Mesenchymal stem cell (in vitro differentiated cells and primary cell): ENCODE results near the gene KRT23.
A peak's percentile ranks its signal among the peaks of the same experiment; 100 is the strongest.

Experiments
- DNase-seq: peaks from one replicate; pipeline ENCODE4 v3.0.0-alpha.2; 2013
- H2AFZ ChIP-seq: one replicate; pipeline ENCODE4 v1.6.1; 2013; ENCODE audit warnings: low read depth, mild to moderate bottlenecking, control low read depth, inconsistent platforms, low read length, moderate library complexity
- H2AK5ac ChIP-seq: 2 replicates; pipeline ENCODE4 v1.6.1; 2013; ENCODE audit warnings: low read length, moderate library complexity, mild to moderate bottlenecking, inconsistent platforms; ENCODE audit not compliant: severe bottlenecking
- H2BK120ac ChIP-seq: one replicate; pipeline ENCODE4 v1.6.1; 2013; ENCODE audit warnings: low read depth, mild to moderate bottlenecking, inconsistent platforms, low read length, moderate library complexity
- H2BK12ac ChIP-seq, 2 experiments: one replicate each; pipeline ENCODE4 v1.6.1; 2013; ENCODE audit warnings: inconsistent platforms in 2 of 2, low read length in 2 of 2, mild to moderate bottlenecking in 2 of 2, moderate library complexity in 2 of 2, control low read depth in 1 of 2
- H2BK15ac ChIP-seq: one replicate; pipeline ENCODE4 v1.6.1; 2013; ENCODE audit warnings: mild to moderate bottlenecking, low read depth, inconsistent platforms; ENCODE audit not compliant: poor library complexity, severe bottlenecking
- H2BK5ac ChIP-seq: 2 replicates; pipeline ENCODE4 v1.6.1; 2013; ENCODE audit warnings: low read depth, mild to moderate bottlenecking, low read length, control low read depth, inconsistent platforms; ENCODE audit not compliant: poor library complexity, severe bottlenecking
- H3K14ac ChIP-seq, 2 experiments: one replicate each; pipeline ENCODE4 v1.6.1; 2013; ENCODE audit warnings: inconsistent platforms in 2 of 2, low read length in 2 of 2, control low read depth in 1 of 2, mild to moderate bottlenecking in 1 of 2, moderate library complexity in 1 of 2
- H3K18ac ChIP-seq, 2 experiments: one replicate each; pipeline ENCODE4 v1.6.1; 2013; ENCODE audit warnings: inconsistent platforms in 2 of 2, low read length in 2 of 2, control low read depth in 1 of 2, low read depth in 1 of 2, mild to moderate bottlenecking in 1 of 2
- H3K23ac ChIP-seq, 2 experiments: one replicate each; pipeline ENCODE4 v1.6.1; 2013; ENCODE audit warnings: inconsistent platforms in 2 of 2, low read length in 2 of 2, mild to moderate bottlenecking in 2 of 2, moderate library complexity in 2 of 2, control low read depth in 1 of 2
- H3K27ac ChIP-seq: 2 replicates; pipeline ENCODE4 v1.5.1; 2013; ENCODE audit warnings: mild to moderate bottlenecking, moderate library complexity, low read length, control low read depth, inconsistent platforms; ENCODE audit not compliant: poor library complexity, severe bottlenecking
- H3K27me3 ChIP-seq, 2 experiments: 2 replicates each; pipeline versions ENCODE4 v1.6.1 to v1.7.0; 2013; ENCODE audit warnings: low read length in 2 of 2, mild to moderate bottlenecking in 2 of 2, moderate library complexity in 2 of 2, control low read depth in 1 of 2, inconsistent platforms in 1 of 2; ENCODE audit not compliant: control insufficient read depth in 1 of 2, insufficient read depth in 1 of 2
- H3K36me3 ChIP-seq, 2 experiments: 2 replicates each; pipeline versions ENCODE4 v1.6.1 to v1.7.0; 2013; ENCODE audit warnings: low read length in 2 of 2, control low read depth in 1 of 2, inconsistent platforms in 1 of 2, low read depth in 1 of 2, mild to moderate bottlenecking in 1 of 2; ENCODE audit not compliant: insufficient read depth in 2 of 2, control insufficient read depth in 1 of 2
- H3K4ac ChIP-seq, 2 experiments: one replicate each; pipeline ENCODE4 v1.6.1; 2013; ENCODE audit warnings: inconsistent platforms in 2 of 2, low read length in 2 of 2, mild to moderate bottlenecking in 2 of 2, moderate library complexity in 2 of 2, control low read depth in 1 of 2, low read depth in 1 of 2
- H3K4me1 ChIP-seq: 2 replicates; pipeline ENCODE4 v1.6.1; 2013; ENCODE audit warnings: low read depth, low read length, control low read depth; ENCODE audit not compliant: control insufficient read depth, insufficient read depth
- H3K4me2 ChIP-seq: 2 replicates; pipeline ENCODE4 v1.6.1; 2013; ENCODE audit warnings: low read length, mild to moderate bottlenecking, inconsistent platforms; ENCODE audit not compliant: poor library complexity, severe bottlenecking
- H3K4me3 ChIP-seq, 2 experiments: 2 replicates each; pipeline versions ENCODE4 v1.5.1 to v1.7.0; 2013; ENCODE audit warnings: low read length in 2 of 2, mild to moderate bottlenecking in 2 of 2, control low read depth in 1 of 2, low read depth in 1 of 2; ENCODE audit not compliant: insufficient read depth in 1 of 2
- H3K79me1 ChIP-seq: replicated peaks from 2 replicates; pipeline ENCODE4 v1.6.1; 2013; ENCODE audit warnings: mild to moderate bottlenecking, control low read depth, low read length, inconsistent platforms; ENCODE audit not compliant: poor library complexity, severe bottlenecking
- H3K9ac ChIP-seq: 2 replicates; pipeline ENCODE4 v1.7.0; 2013; ENCODE audit warnings: mild to moderate bottlenecking, low read length, moderate library complexity
- H3K9me3 ChIP-seq: 2 replicates; pipeline ENCODE4 v1.7.0; 2013; ENCODE audit warnings: mild to moderate bottlenecking, low read length; ENCODE audit not compliant: control insufficient read depth
- H4K8ac ChIP-seq: one replicate; pipeline ENCODE4 v1.6.1; 2013; ENCODE audit warnings: inconsistent platforms, mild to moderate bottlenecking, low read length, moderate library complexity
- H4K91ac ChIP-seq: one replicate; pipeline ENCODE4 v1.6.1; 2013; ENCODE audit warnings: mild to moderate bottlenecking, low read length, inconsistent platforms
- WGBS: methylation state at CpG from one replicate; pipeline ENCODE4 v1.1.7; 2013; ENCODE audit warnings: mixed read lengths; 5-methylcytosine and 5-hydroxymethylcytosine counted together

The KRT23 gene

DNA sequence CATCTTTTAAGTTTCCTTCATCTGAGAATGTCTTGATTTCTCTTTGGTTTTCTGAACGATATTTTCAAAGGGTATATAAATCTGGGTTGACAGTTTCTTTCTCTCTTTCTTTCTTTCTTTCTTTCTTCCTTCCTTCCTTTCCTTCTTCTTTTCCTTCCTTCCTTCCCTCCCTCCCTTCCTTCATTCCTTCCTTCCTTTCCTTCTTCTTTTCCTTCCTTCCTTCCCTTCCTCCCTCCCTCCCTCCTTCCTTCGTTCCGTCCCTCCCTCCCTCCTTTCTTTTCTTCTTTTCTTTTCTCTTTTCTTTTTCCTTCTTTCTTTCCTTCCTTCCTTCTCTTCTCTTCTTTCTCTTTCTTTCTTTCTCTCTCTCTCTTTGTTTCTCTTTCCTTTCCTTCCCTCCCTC, 36.9 kb upstream of the KRT23 start:
- WGBS = 94% methylated on average over 3 of the region's 3 CpGs
- Histone ChIP-seq H3K27me3 (no peaks in the 10 kb centered on the region), H3K79me1 (no peaks in the 10 kb centered on the region), H3K23ac (no peak overlapping the region), H3K4me1 (peaks cover 3% of the 10 kb centered on the region), H3K36me3 (no peaks in the 10 kb centered on the region), H3K9ac (no peak overlapping the region), H3K18ac (no peak overlapping the region), H3K4me3 (no peak overlapping the region), H3K4me2 (no peak overlapping the region), H4K8ac (no peak overlapping the region), H2BK5ac (no peak overlapping the region), H4K91ac (no peak overlapping the region), H2BK15ac (no peak overlapping the region), H3K14ac (no peak overlapping the region), H2BK12ac (no peak overlapping the region), H3K9me3 (no peaks in the 10 kb centered on the region), H2AFZ (no peak overlapping the region), H3K27ac (no peak overlapping the region), H3K4ac (no peak overlapping the region), H2AK5ac (no peak overlapping the region), H2BK120ac (no peak overlapping the region)
- DNase-seq = no peak

DNA sequence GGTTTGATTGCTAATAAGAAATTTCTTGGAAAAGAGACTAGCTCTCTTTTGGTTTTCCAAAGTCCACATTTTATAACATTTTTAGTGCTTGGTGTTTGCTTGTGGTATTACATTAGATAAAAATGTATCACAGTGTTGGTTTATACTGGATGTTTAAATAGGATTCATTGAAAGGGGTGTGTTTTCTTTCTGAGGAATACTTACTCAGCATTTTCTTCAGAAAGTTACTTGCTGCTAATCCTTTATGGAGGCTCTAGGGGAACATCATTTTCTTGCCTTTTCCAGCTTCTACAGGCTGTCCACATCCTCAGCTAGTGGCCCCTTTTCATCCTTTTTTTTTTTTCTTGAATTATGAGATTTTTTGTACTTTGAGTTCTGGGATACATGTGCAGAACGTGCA, 30.1 kb upstream of the KRT23 start:
- WGBS = no CpG with 5 or more reads among the region's 1 CpG
- H2BK12ac ChIP-seq = no peak overlapping the region
- no peak overlapping the region for H2BK5ac ChIP-seq
- no peak overlapping the region for H3K23ac ChIP-seq
- H2AK5ac ChIP-seq = no peak overlapping the region
- no peak overlapping the region for H3K4me2 ChIP-seq
- H4K91ac ChIP-seq = no peak overlapping the region
- H3K9ac ChIP-seq = no peak overlapping the region
- no peak overlapping the region for H3K27ac ChIP-seq
- H3K9me3 ChIP-seq = no peaks in the 10 kb centered on the region
- no peak overlapping the region for H2AFZ ChIP-seq
- H3K79me1 ChIP-seq = no peaks in the 10 kb centered on the region
- no peak for DNase-seq
- no peaks in the 10 kb centered on the region for H3K27me3 ChIP-seq
- H3K4me3 ChIP-seq = no peak overlapping the region
- no peak overlapping the region for H3K18ac ChIP-seq
- H4K8ac ChIP-seq = no peak overlapping the region
- H2BK120ac ChIP-seq = no peak overlapping the region
- no peaks in the 10 kb centered on the region for H3K36me3 ChIP-seq
- H3K4me1 ChIP-seq = no peaks in the 10 kb centered on the region
- H3K14ac ChIP-seq = no peak overlapping the region
- H3K4ac ChIP-seq = no peak overlapping the region
- H2BK15ac ChIP-seq = no peak overlapping the region

DNA sequence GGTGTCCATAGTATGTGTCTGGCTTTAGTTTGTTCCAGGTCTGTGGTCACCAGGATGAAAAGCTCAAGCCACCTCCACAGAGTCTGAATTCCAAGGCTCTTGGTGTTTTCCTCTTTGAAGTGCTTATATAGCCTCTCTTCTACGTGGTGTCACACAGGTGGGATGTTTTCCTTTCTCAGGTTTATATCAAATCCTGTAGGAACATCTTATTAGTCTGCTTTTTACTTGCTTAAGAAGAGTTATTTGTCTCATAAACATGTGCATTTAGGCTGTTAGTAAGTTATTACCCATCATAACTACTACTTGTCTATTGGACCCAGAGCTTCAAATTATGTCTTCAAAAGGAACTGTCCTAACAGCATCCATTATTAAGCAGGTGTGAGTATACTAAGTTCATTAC, 29.4 kb upstream of the KRT23 start, which contains the start of gene KRT39:
Gene KRT39 (minus strand): TSS at position 101 of the 400 bp plus-strand sequence. CDS start 92 bp downstream, at position 9.
- no peak for DNase-seq
- no peak within 1 kb of the TSS for H3K14ac ChIP-seq
- no peak within 1 kb of the TSS for H3K4ac ChIP-seq
- no CpG with 5 or more reads among the region's 1 CpG for WGBS
- H3K18ac ChIP-seq = no peak within 1 kb of the TSS
- no peak within 1 kb of the TSS for H3K4me2 ChIP-seq
- H3K79me1 ChIP-seq = no peaks in the 10 kb centered on the region
- H4K8ac ChIP-seq = no peak within 1 kb of the TSS
- no peaks in the 10 kb centered on the region for H3K36me3 ChIP-seq
- H3K23ac ChIP-seq = no peak within 1 kb of the TSS
- H3K9ac ChIP-seq = no peak within 1 kb of the TSS
- H3K4me1 ChIP-seq = peaks cover 2% of the 10 kb centered on the region
- no peak within 1 kb of the TSS for H2AK5ac ChIP-seq
- no peak within 1 kb of the TSS for H2BK15ac ChIP-seq
- H3K27me3 ChIP-seq = no peaks in the 10 kb centered on the region
- H4K91ac ChIP-seq = no peak within 1 kb of the TSS
- H2BK120ac ChIP-seq = no peak within 1 kb of the TSS
- H3K27ac ChIP-seq = no peak within 1 kb of the TSS
- no peak within 1 kb of the TSS for H2AFZ ChIP-seq
- no peak within 1 kb of the TSS for H2BK5ac ChIP-seq
- H3K9me3 ChIP-seq = no peaks in the 10 kb centered on the region
- H3K4me3 ChIP-seq = no peak within 1 kb of the TSS
- no peak within 1 kb of the TSS for H2BK12ac ChIP-seq

DNA sequence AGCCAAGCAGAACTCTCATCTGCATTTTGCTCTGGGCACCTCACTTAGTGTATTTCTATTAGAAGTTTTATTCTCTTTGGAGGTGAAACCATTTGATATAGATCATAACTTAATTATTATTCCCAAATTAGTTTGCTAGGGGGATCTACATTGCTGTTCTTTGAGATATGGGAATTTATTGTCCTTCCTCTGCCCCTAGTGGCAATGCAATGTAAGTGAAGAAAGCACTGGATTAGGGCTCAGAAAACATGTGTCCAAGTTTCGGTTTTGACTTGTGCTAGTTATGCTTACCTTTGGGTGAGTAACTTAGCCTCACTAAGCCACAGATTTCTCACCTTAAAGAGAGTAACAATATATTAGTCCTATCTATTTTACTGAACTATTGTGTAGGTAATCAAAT, 26.4 kb upstream of the KRT23 start:
- H3K18ac ChIP-seq = no peak overlapping the region
- peaks cover 4% of the 10 kb centered on the region for H3K4me1 ChIP-seq
- no peaks in the 10 kb centered on the region for H3K79me1 ChIP-seq
- H3K9me3 ChIP-seq = no peaks in the 10 kb centered on the region
- no peak overlapping the region for H3K14ac ChIP-seq
- H4K91ac ChIP-seq = no peak overlapping the region
- H3K23ac ChIP-seq = no peak overlapping the region
- H2BK120ac ChIP-seq = no peak overlapping the region
- no peak overlapping the region for H2AFZ ChIP-seq
- H2AK5ac ChIP-seq = no peak overlapping the region
- H2BK5ac ChIP-seq = no peak overlapping the region
- H3K9ac ChIP-seq = no peak overlapping the region
- no peaks in the 10 kb centered on the region for H3K36me3 ChIP-seq
- no peak overlapping the region for H3K4ac ChIP-seq
- H2BK12ac ChIP-seq = no peak overlapping the region
- peak; percentile 20 for DNase-seq
- H3K4me3 ChIP-seq = no peak overlapping the region
- no peak overlapping the region for H3K27ac ChIP-seq
- H2BK15ac ChIP-seq = no peak overlapping the region
- no peak overlapping the region for H4K8ac ChIP-seq
- H3K27me3 ChIP-seq = no peaks in the 10 kb centered on the region
- no CpG with 5 or more reads among the region's 1 CpG for WGBS
- H3K4me2 ChIP-seq = no peak overlapping the region
